Loucy (cell line): ENCODE results near the gene FBXO36.

Experiments used
- H2AFZ ChIP-seq: fragments of 200-600 bp; sonication (generic); 2 replicates; pipeline ENCODE4 v1.6.0; 2016; ENCODE audit warnings: antibody characterized with exemption, mild to moderate bottlenecking, low read length, moderate library complexity
- H3F3A ChIP-seq: fragments of 200-600 bp; 2 replicates; pipeline ENCODE4 v1.6.0; 2016; ENCODE audit warnings: antibody characterized with exemption, low read depth, mild to moderate bottlenecking
- H3K27me3 ChIP-seq: fragments of 200-600 bp; sonication (generic); 2 replicates; pipeline ENCODE4 v1.6.1; 2014; ENCODE audit warnings: low read length, mild to moderate bottlenecking; ENCODE audit not compliant: insufficient read depth, poor library complexity, severe bottlenecking
- H3K36me3 ChIP-seq: fragments of 200-600 bp; sonication (generic); 2 replicates; pipeline ENCODE4 v1.6.1; 2016; ENCODE audit warnings: low read length; ENCODE audit not compliant: insufficient read depth
- H3K4me1 ChIP-seq: fragments of 200-600 bp; sonication (generic); 2 replicates; pipeline ENCODE4 v1.5.1; 2014; ENCODE audit warnings: low read length, mild to moderate bottlenecking; ENCODE audit not compliant: insufficient read depth, poor library complexity, severe bottlenecking
- H3K4me2 ChIP-seq: fragments of 200-600 bp; sonication (generic); 2 replicates; pipeline ENCODE4 v1.6.0; 2014; ENCODE audit warnings: antibody characterized with exemption, low read length, low read depth, mild to moderate bottlenecking; ENCODE audit not compliant: poor library complexity, severe bottlenecking
- H3K4me3 ChIP-seq: fragments of 200-600 bp; sonication (generic); 2 replicates; pipeline ENCODE4 v1.5.1; 2014; ENCODE audit warnings: low read length, mild to moderate bottlenecking, mixed read lengths; ENCODE audit not compliant: poor library complexity, severe bottlenecking
- H3K79me2 ChIP-seq: fragments of 200-600 bp; sonication (generic); 2 replicates; pipeline ENCODE4 v1.6.1; 2014; ENCODE audit warnings: low read length; ENCODE audit not compliant: insufficient read depth
- H3K9ac ChIP-seq: fragments of 200-600 bp; sonication (generic); 2 replicates; pipeline ENCODE4 v1.6.0; 2014; ENCODE audit warnings: mild to moderate bottlenecking, low read depth, low read length, moderate library complexity; ENCODE audit not compliant: poor library complexity, severe bottlenecking
- H3K9me2 ChIP-seq: fragments of 200-600 bp; sonication (generic); replicated peaks from 2 replicates; pipeline ENCODE4 v1.6.1; 2016; ENCODE audit warnings: low read depth, low read length, mixed read lengths
- H3K9me3 ChIP-seq: fragments of 200-600 bp; sonication (generic); 2 replicates; pipeline ENCODE4 v1.6.1; 2014; ENCODE audit warnings: mild to moderate bottlenecking, antibody characterized with exemption, low read length, low read depth; ENCODE audit not compliant: insufficient read depth
- H4K20me1 ChIP-seq: fragments of 200-600 bp; sonication (generic); 2 replicates; pipeline ENCODE4 v1.6.0; 2014; ENCODE audit warnings: antibody characterized with exemption, low read length, mild to moderate bottlenecking; ENCODE audit not compliant: insufficient read depth, poor library complexity, severe bottlenecking
- CTCF ChIP-seq: fragments of 200-600 bp; sonication (generic); conservative IDR thresholded peaks from 2 replicates; pipeline ENCODE4 v1.5.1; 2014; ENCODE audit warnings: mild to moderate bottlenecking, antibody characterized with exemption, low read length
- EZH2phosphoT487 ChIP-seq: fragments of 200-600 bp; IDR thresholded peaks from 2 replicates; pipeline ENCODE4 v1.6.1; 2018; ENCODE audit warnings: antibody characterized with exemption, mild to moderate bottlenecking, moderate library complexity, borderline replicate concordance

Gene FBXO36

GRCh38 chr2:229930656-229931055, 8.4 kb downstream of the FBXO36 start:
- TF ChIP-seq CTCF, result no peak
- TF ChIP-seq EZH2phosphoT487, result no peak
- H3K79me2 ChIP-seq, result no peaks in the 10 kb centered on the region
- H3K4me1 ChIP-seq, result no peaks in the 10 kb centered on the region
- no peaks in the 10 kb centered on the region for H3K9me2 ChIP-seq
- H3K4me2 ChIP-seq, result no peak overlapping the region
- H4K20me1 ChIP-seq, result no peaks in the 10 kb centered on the region
- no peaks in the 10 kb centered on the region for H3K27me3 ChIP-seq
- H3K36me3 ChIP-seq, result no peaks in the 10 kb centered on the region
- no peak overlapping the region for H3K4me3 ChIP-seq
- no peak overlapping the region for H2AFZ ChIP-seq
- no peaks in the 10 kb centered on the region for H3F3A ChIP-seq
- H3K9ac ChIP-seq, result no peak overlapping the region
- H3K9me3 ChIP-seq, result no peaks in the 10 kb centered on the region

GRCh38 chr2:229931241-229931640, 8.9 kb downstream of the FBXO36 start:
- TF ChIP-seq CTCF, result no peak
- no peak for TF ChIP-seq EZH2phosphoT487
- H4K20me1 ChIP-seq, result no peaks in the 10 kb centered on the region
- no peak overlapping the region for H2AFZ ChIP-seq
- H3K27me3 ChIP-seq, result no peaks in the 10 kb centered on the region
- no peaks in the 10 kb centered on the region for H3K4me1 ChIP-seq
- no peaks in the 10 kb centered on the region for H3K9me2 ChIP-seq
- no peaks in the 10 kb centered on the region for H3F3A ChIP-seq
- H3K79me2 ChIP-seq, result no peaks in the 10 kb centered on the region
- H3K4me3 ChIP-seq, result no peak overlapping the region
- H3K4me2 ChIP-seq, result no peak overlapping the region
- no peaks in the 10 kb centered on the region for H3K36me3 ChIP-seq
- H3K9ac ChIP-seq, result no peak overlapping the region
- no peaks in the 10 kb centered on the region for H3K9me3 ChIP-seq

- no peaks in the 10 kb centered on the region for H3K27me3 ChIP-seq
- H3K9ac ChIP-seq, result no peak overlapping the region
- no peak overlapping the region for H3K4me2 ChIP-seq
- no peaks in the 10 kb centered on the region for H3K79me2 ChIP-seq
- no peaks in the 10 kb centered on the region for H3K4me1 ChIP-seq
- no peak overlapping the region for H3K4me3 ChIP-seq
- no peaks in the 10 kb centered on the region for H3K9me2 ChIP-seq
- no peak overlapping the region for H2AFZ ChIP-seq
- no peaks in the 10 kb centered on the region for H3K36me3 ChIP-seq
- H3F3A ChIP-seq, result no peaks in the 10 kb centered on the region
- no peaks in the 10 kb centered on the region for H4K20me1 ChIP-seq
- TF ChIP-seq EZH2phosphoT487, result no peak
- TF ChIP-seq CTCF, result no peak
- no peaks in the 10 kb centered on the region for H3K9me3 ChIP-seq
These were observed 15.2 kb downstream of the FBXO36 start for GRCh38 chr2:229937537-229937936.
